Liver (tissue), 9 donors: ENCODE measurements around the gene MED16. TPM values are rescaled to one million over a fixed set of nuclear protein-coding genes. Genes with fewer than 3 reads are reported as not detected.

ENCODE experiments used
- DNase-seq: peaks from one replicate; pipeline ENCODE4 v3.0.0-alpha.2; 2017; ENCODE audit warnings: low spot score
- H3K27ac ChIP-seq, 2 donors: one replicate each; pipeline ENCODE4 v1.7.0; 2013; ENCODE audit warnings: inconsistent platforms in 2 of 2, low read length in 2 of 2, control low read depth in 1 of 2, low read depth in 1 of 2, mild to moderate bottlenecking in 1 of 2
- H3K27me3 ChIP-seq, 4 donors: one replicate each; pipeline versions ENCODE4 v1.6.1 to v1.7.0; 2013; ENCODE audit warnings: low read length in 3 of 4, inconsistent platforms in 1 of 4, mild to moderate bottlenecking in 1 of 4, moderate library complexity in 1 of 4; ENCODE audit not compliant: control insufficient read depth in 4 of 4, insufficient read depth in 4 of 4
- H3K36me3 ChIP-seq, 4 donors: one replicate each; pipeline versions ENCODE4 v1.6.1 to v1.7.0; 2013; ENCODE audit warnings: low read length in 3 of 4, mild to moderate bottlenecking in 3 of 4, low read depth in 1 of 4, moderate library complexity in 1 of 4; ENCODE audit not compliant: control insufficient read depth in 4 of 4, insufficient read depth in 3 of 4
- H3K4me1 ChIP-seq, 4 donors: one replicate each; pipeline versions ENCODE4 v1.6.1 to v1.7.0; 2013; ENCODE audit warnings: low read length in 3 of 4, mild to moderate bottlenecking in 3 of 4, moderate library complexity in 1 of 4; ENCODE audit not compliant: control insufficient read depth in 4 of 4, insufficient read depth in 4 of 4
- H3K4me3 ChIP-seq, 3 donors: one replicate each; pipeline versions ENCODE4 v1.6.1 to v1.7.0; 2013; ENCODE audit warnings: low read length in 3 of 3, control low read depth in 1 of 3, low read depth in 1 of 3, mild to moderate bottlenecking in 1 of 3
- H3K9ac ChIP-seq, 2 donors: one replicate each; pipeline ENCODE4 v1.7.0; 2013; ENCODE audit warnings: low read length in 2 of 2, mild to moderate bottlenecking in 2 of 2, moderate library complexity in 2 of 2, control low read depth in 1 of 2, low read depth in 1 of 2
- H3K9me3 ChIP-seq, 4 donors: one replicate each; pipeline versions ENCODE4 v1.6.1 to v1.7.0; 2013; ENCODE audit warnings: low read length in 3 of 4; ENCODE audit not compliant: control insufficient read depth in 4 of 4
- ATF3 ChIP-seq: IDR thresholded peaks from 2 replicates; pipeline ENCODE4 v1.6.1; 2016; ENCODE audit warnings: antibody characterized with exemption
- CTCF ChIP-seq: fragments of 150-350 bp; IDR thresholded peaks from 2 replicates; pipeline ENCODE4 v1.5.1; 2017; ENCODE audit warnings: improper control_type of control experiment, low read depth, low read length; ENCODE audit not compliant: missing input control
- EGR1 ChIP-seq, 2 donors: IDR thresholded peaks; 2 replicates each; pipeline ENCODE4 v1.6.1; 2016 to 2018; ENCODE audit warnings: antibody characterized with exemption in 2 of 2, low read depth in 2 of 2
- FOXA1 ChIP-seq: IDR thresholded peaks from 2 replicates; pipeline ENCODE4 v1.6.1; 2016; ENCODE audit warnings: antibody characterized with exemption
- FOXA2 ChIP-seq: IDR thresholded peaks from 2 replicates; pipeline ENCODE4 v1.6.1; 2016; ENCODE audit warnings: antibody characterized with exemption
- GABPA ChIP-seq, 2 donors: IDR thresholded peaks in 1 of 2; conservative IDR thresholded peaks in 1 of 2; 2 replicates each; pipeline ENCODE4 v1.6.1; 2016; ENCODE audit warnings: antibody characterized with exemption in 2 of 2, mild to moderate bottlenecking in 1 of 2, moderate library complexity in 1 of 2
- HNF4A ChIP-seq, 2 donors: conservative IDR thresholded peaks; 2 replicates each; pipeline ENCODE4 v1.6.1; 2016; ENCODE audit warnings: antibody characterized with exemption in 2 of 2, mild to moderate bottlenecking in 2 of 2
- JUND ChIP-seq, 2 donors: IDR thresholded peaks; 2 replicates each; pipeline ENCODE4 v1.6.1; 2016; ENCODE audit warnings: antibody characterized with exemption in 2 of 2
- NR2F2 ChIP-seq: IDR thresholded peaks from 2 replicates; pipeline ENCODE4 v1.6.1; 2016; ENCODE audit warnings: antibody characterized with exemption
- RAD21 ChIP-seq, 2 donors: IDR thresholded peaks; 2 replicates each; pipeline ENCODE4 v1.6.1; 2016; ENCODE audit warnings: antibody characterized with exemption in 2 of 2, mild to moderate bottlenecking in 2 of 2
- REST ChIP-seq: IDR thresholded peaks from 2 replicates; pipeline ENCODE4 v1.6.1; 2016; ENCODE audit warnings: antibody characterized with exemption, mild to moderate bottlenecking
- RXRA ChIP-seq, 2 donors: IDR thresholded peaks; 2 replicates each; pipeline ENCODE4 v1.6.1; 2017 to 2018; ENCODE audit warnings: antibody characterized with exemption in 2 of 2, mild to moderate bottlenecking in 1 of 2
- SP1 ChIP-seq: IDR thresholded peaks from 2 replicates; pipeline ENCODE4 v1.6.1; 2018; ENCODE audit warnings: antibody characterized with exemption, mild to moderate bottlenecking
- YY1 ChIP-seq: IDR thresholded peaks from 2 replicates; pipeline ENCODE4 v1.6.1; 2016; ENCODE audit warnings: antibody characterized with exemption, mild to moderate bottlenecking
- WGBS: extraction: QIAGEN DNeasy Blood & Tissue Kit; methylation state at CpG from one replicate; pipeline ENCODE4 v1.1.7; 2013; 5-methylcytosine and 5-hydroxymethylcytosine counted together
- polyA plus RNA-seq, 2 donors: library from polyadenylated mRNA; stranded (reverse) in 1 of 2; unstranded in 1 of 2; fragments of 200-250 nt in 1 of 2; fragments of >200 nt in 1 of 2; fragmentation: Nextera tagmentation in 1 of 2; extraction: Ambion mirVana in 1 of 2; gene quantifications; one replicate each; pipeline versions ENCODE4 v1.2.1 to v1.2.3, GENCODE V29; 2013 to 2015
- total RNA-seq, 2 donors: library from RNA; depleted of rRNA; stranded (reverse); fragments of >200 nt; gene quantifications; one replicate each; pipeline ENCODE4 v1.2.3, GENCODE V29; 2014
- TF ChIP-seq, protein P1 (sequence below): IDR thresholded peaks from 2 replicates; pipeline ENCODE4 v1.6.1; 2016; ENCODE audit warnings: antibody characterized with exemption
- donor health status: healthy.
- donor health status: healthy.
- donor health status: healthy.
- donor health status: healthy.
- donor health status: healthy.

Gene MED16
- total and polyA plus RNA-seq, 4 donors, result 30.6 to 50.5 (median 41.0) TPM

GRCh38 chr19:840519-841206 lies 52.3 kb downstream of the MED16 start, which contains the start of gene PRTN3 (continued):
- no peak for TF ChIP-seq REST

GRCh38 chr19:835210-835810 lies 57.7 kb downstream of the MED16 start:
- no peak overlapping the region for H3K27ac ChIP-seq
- peaks cover 0 to 5% (median 2%) of the 10 kb centered on the region in 4 donors for H3K4me1 ChIP-seq
- TF ChIP-seq, protein P1, sequence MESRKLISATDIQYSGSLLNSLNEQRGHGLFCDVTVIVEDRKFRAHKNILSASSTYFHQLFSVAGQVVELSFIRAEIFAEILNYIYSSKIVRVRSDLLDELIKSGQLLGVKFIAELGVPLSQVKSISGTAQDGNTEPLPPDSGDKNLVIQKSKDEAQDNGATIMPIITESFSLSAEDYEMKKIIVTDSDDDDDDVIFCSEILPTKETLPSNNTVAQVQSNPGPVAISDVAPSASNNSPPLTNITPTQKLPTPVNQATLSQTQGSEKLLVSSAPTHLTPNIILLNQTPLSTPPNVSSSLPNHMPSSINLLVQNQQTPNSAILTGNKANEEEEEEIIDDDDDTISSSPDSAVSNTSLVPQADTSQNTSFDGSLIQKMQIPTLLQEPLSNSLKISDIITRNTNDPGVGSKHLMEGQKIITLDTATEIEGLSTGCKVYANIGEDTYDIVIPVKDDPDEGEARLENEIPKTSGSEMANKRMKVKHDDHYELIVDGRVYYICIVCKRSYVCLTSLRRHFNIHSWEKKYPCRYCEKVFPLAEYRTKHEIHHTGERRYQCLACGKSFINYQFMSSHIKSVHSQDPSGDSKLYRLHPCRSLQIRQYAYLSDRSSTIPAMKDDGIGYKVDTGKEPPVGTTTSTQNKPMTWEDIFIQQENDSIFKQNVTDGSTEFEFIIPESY, result no peak
- TF ChIP-seq REST, result no peak
- no peak for TF ChIP-seq RAD21 (IDR thresholded peaks at IDR 0.05)
- TF ChIP-seq SP1, result no peak
- TF ChIP-seq GABPA (IDR thresholded peaks at IDR 0.05 in 1 of 2, conservative IDR thresholded peaks at IDR 0.05 in 1 of 2), result no peak
- no peak for TF ChIP-seq FOXA1
- no peak for TF ChIP-seq HNF4A (conservative IDR thresholded peaks at IDR 0.05)
- TF ChIP-seq NR2F2, result no peak
- no peak for TF ChIP-seq CTCF
- no peak for TF ChIP-seq EGR1 (IDR thresholded peaks at IDR 0.05; ENCODE audit: low read depth in 2 of 2)
- TF ChIP-seq RXRA (IDR thresholded peaks at IDR 0.05), result no peak
- TF ChIP-seq ATF3, result no peak
- TF ChIP-seq JUND (IDR thresholded peaks at IDR 0.05), result no peak
- no peak for TF ChIP-seq YY1
- no peak for TF ChIP-seq FOXA2
- H3K36me3 ChIP-seq, result no peaks in the 10 kb centered on the region
- no peak overlapping the region for H3K4me3 ChIP-seq
- H3K9ac ChIP-seq, result no peak overlapping the region
- no peaks in the 10 kb centered on the region for H3K9me3 ChIP-seq
- WGBS, result 66% methylated on average over 36 of the region's 36 CpGs
- no peak for DNase-seq
- no peaks in the 10 kb centered on the region for H3K27me3 ChIP-seq
